ENCODE measurements around the gene CAMSAP1.

DNA sequence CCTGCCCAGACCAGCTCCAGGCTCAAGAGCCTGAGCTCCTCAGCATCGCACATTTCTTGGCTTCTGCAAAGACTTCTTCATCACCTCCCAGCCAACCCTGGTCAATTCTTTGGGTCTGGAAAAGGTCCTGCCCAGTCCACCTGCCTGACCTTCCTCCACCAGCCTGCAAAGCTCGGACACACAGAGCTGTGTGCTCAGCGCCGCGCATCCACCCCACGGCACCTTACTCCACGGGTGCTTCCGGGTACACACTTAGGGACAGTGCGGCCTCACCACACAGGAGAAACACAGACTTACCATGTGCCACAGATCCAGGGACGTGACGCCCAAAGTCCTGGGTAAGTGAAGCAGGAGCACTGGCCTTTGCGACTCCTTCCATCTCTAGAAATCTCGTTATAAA is 108.1 kb downstream of the CAMSAP1 start:
- TF ChIP-seq CTBP1 (IDR thresholded peaks at IDR 0.05; ENCODE audit: borderline replicate concordance) (no peak), NRF1 (conservative IDR thresholded peaks at IDR 0.05 in 1 of 2, IDR thresholded peaks at IDR 0.05 in 1 of 2) (no peak), GTF2E2 (tag; IDR thresholded peaks at IDR 0.05) (no peak), POLR2AphosphoS5 (IDR thresholded peaks at IDR 0.05; ENCODE audit: control insufficient read depth, insufficient read depth, low read depth, low read length) (no peak), POLR2A (conservative IDR thresholded peaks at IDR 0.05) (no peak), CAMTA2 (CRISPR knock-in tag; conservative IDR thresholded peaks at IDR 0.05) (no peak), CEBPB (tag; IDR thresholded peaks at IDR 0.05) (no peak), KDM1A (IDR thresholded peaks at IDR 0.05) (no peak), MXI1 (IDR thresholded peaks at IDR 0.05; ENCODE audit: low read depth, low read length) (no peak)
